Sigmoid colon (tissue), 4 donors: ENCODE measurements around the gene AP2A1.

Experiments used
- EP300 ChIP-seq, 4 donors: sonication (generic); formaldehyde crosslinking; IDR thresholded peaks; one replicate each; pipeline ENCODE4 v1.6.1; 2017; ENCODE audit warnings: antibody characterized with exemption in 4 of 4
- POLR2A ChIP-seq, 2 donors: fragments of 450-650 bp; IDR thresholded peaks; one replicate each; pipeline ENCODE4 v1.6.1; 2016; ENCODE audit warnings: antibody characterized with exemption in 2 of 2, mild to moderate bottlenecking in 2 of 2, moderate library complexity in 2 of 2
- POLR2AphosphoS5 ChIP-seq, 4 donors: sonication (generic); formaldehyde crosslinking; IDR thresholded peaks; one replicate each; pipeline ENCODE4 v1.6.1; 2017; ENCODE audit warnings: antibody characterized with exemption in 4 of 4
- TF ChIP-seq, protein P1 (sequence below), 4 experiments: fragments of 450-650 bp in 3 of 4; fragments of 200-600 bp in 1 of 4; IDR thresholded peaks; one replicate each; pipeline ENCODE4 v1.5.1; 2016 to 2019; ENCODE audit warnings: antibody characterized with exemption in 4 of 4, mild to moderate bottlenecking in 3 of 4, moderate library complexity in 2 of 4

DNA sequence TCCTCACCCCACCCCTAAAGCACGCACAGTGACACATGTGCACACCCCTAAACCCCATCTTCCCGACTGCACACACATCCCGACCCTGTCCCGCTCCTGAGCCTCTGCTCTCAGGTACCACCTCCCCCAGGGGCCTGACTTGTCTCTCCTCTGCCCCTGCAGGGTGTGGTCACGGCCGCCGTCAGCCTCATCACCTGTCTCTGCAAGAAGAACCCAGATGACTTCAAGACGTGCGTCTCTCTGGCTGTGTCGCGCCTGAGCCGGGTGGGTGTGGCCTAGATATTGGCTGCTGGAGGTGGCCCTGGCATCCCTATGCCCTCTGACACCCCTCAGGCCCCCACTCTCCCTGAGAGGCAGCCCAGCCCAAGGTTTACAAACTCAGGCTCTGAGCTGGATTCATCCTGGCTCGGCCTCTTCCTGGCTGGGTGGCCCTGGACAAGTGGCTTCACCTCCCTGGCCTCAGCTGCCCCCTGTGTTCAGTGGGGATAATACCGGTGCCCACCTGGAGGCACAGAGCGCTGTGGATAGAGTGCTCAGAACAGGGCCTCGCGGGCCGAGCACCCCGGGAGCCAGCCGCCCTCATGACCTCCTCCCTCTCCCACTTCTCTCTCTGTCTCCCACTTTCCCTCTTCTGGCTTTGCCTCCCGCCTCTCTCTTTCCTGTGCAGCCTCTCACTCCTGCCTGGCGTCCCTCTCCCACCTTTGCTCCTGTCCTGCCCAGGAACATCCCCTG is 26.2 kb downstream of the AP2A1 start:
- TF ChIP-seq, protein P1, sequence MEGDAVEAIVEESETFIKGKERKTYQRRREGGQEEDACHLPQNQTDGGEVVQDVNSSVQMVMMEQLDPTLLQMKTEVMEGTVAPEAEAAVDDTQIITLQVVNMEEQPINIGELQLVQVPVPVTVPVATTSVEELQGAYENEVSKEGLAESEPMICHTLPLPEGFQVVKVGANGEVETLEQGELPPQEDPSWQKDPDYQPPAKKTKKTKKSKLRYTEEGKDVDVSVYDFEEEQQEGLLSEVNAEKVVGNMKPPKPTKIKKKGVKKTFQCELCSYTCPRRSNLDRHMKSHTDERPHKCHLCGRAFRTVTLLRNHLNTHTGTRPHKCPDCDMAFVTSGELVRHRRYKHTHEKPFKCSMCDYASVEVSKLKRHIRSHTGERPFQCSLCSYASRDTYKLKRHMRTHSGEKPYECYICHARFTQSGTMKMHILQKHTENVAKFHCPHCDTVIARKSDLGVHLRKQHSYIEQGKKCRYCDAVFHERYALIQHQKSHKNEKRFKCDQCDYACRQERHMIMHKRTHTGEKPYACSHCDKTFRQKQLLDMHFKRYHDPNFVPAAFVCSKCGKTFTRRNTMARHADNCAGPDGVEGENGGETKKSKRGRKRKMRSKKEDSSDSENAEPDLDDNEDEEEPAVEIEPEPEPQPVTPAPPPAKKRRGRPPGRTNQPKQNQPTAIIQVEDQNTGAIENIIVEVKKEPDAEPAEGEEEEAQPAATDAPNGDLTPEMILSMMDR (IDR thresholded peaks at IDR 0.05) = no peak
- TF ChIP-seq POLR2AphosphoS5 (IDR thresholded peaks at IDR 0.05) = no peak
- TF ChIP-seq POLR2A (IDR thresholded peaks at IDR 0.05) = no peak
- no peak for TF ChIP-seq EP300 (IDR thresholded peaks at IDR 0.05)
